Body of pancreas (tissue), 4 donors: ENCODE results near the gene ILDR1.

ENCODE experiments used
- POLR2A ChIP-seq, 3 donors: fragments of 450-650 bp; IDR thresholded peaks; one replicate each; pipeline ENCODE4 v1.6.1; 2016; ENCODE audit warnings: antibody characterized with exemption in 3 of 3, mild to moderate bottlenecking in 2 of 3
- TF ChIP-seq, protein P1 (sequence below), 7 experiments: fragments of 450-650 bp in 4 of 7; fragments of 200-600 bp in 3 of 7; sonication (generic) in 3 of 7; IDR thresholded peaks; one replicate each; pipeline ENCODE4 v1.5.1; 2016 to 2019; ENCODE audit warnings: antibody characterized with exemption in 7 of 7

- TF ChIP-seq, protein P1, sequence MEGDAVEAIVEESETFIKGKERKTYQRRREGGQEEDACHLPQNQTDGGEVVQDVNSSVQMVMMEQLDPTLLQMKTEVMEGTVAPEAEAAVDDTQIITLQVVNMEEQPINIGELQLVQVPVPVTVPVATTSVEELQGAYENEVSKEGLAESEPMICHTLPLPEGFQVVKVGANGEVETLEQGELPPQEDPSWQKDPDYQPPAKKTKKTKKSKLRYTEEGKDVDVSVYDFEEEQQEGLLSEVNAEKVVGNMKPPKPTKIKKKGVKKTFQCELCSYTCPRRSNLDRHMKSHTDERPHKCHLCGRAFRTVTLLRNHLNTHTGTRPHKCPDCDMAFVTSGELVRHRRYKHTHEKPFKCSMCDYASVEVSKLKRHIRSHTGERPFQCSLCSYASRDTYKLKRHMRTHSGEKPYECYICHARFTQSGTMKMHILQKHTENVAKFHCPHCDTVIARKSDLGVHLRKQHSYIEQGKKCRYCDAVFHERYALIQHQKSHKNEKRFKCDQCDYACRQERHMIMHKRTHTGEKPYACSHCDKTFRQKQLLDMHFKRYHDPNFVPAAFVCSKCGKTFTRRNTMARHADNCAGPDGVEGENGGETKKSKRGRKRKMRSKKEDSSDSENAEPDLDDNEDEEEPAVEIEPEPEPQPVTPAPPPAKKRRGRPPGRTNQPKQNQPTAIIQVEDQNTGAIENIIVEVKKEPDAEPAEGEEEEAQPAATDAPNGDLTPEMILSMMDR (IDR thresholded peaks at IDR 0.05): no peak
- no peak for TF ChIP-seq POLR2A (IDR thresholded peaks at IDR 0.05)
Measured at GRCh38 chr3:121997372-121997771, 24.7 kb downstream of the ILDR1 start.
